KMS-11 (cell line): Measurements from ENCODE around the gene MAP3K6.
A peak's percentile ranks its signal among the peaks of the same experiment; 100 is the strongest.

Source experiments
- H2AFZ ChIP-seq: fragments of 200-600 bp; sonication (generic); 2 replicates; pipeline ENCODE4 v1.6.1; 2016; ENCODE audit warnings: antibody characterized with exemption, mixed run types, low read depth
- H3K27ac ChIP-seq: fragments of 200-600 bp; sonication (generic); 2 replicates; pipeline ENCODE4 v1.6.1; 2016; ENCODE audit warnings: mild to moderate bottlenecking, mixed run types
- H3K27me3 ChIP-seq: fragments of 200-600 bp; sonication (generic); 2 replicates; pipeline ENCODE4 v1.6.1; 2017; ENCODE audit warnings: mild to moderate bottlenecking, low read depth, mixed run types, moderate library complexity; ENCODE audit not compliant: insufficient read depth
- H3K36me3 ChIP-seq: fragments of 200-600 bp; sonication (generic); 2 replicates; pipeline ENCODE4 v1.6.1; 2017; ENCODE audit warnings: mild to moderate bottlenecking, mixed run types; ENCODE audit not compliant: insufficient read depth
- H3K4me1 ChIP-seq: fragments of 200-600 bp; sonication (generic); 2 replicates; pipeline ENCODE4 v1.6.1; 2016; ENCODE audit warnings: mild to moderate bottlenecking, low read depth, mixed run types; ENCODE audit not compliant: poor library complexity, severe bottlenecking
- H3K4me2 ChIP-seq: fragments of 200-600 bp; sonication (generic); 2 replicates; pipeline ENCODE4 v1.7.0; 2016; ENCODE audit warnings: mild to moderate bottlenecking, mixed run types
- H3K4me3 ChIP-seq: fragments of 200-600 bp; sonication (generic); IDR thresholded peaks from 2 replicates; pipeline ENCODE4 v1.6.1; 2017; ENCODE audit warnings: low read depth, low read length, mixed read lengths; ENCODE audit not compliant: insufficient read depth
- H3K79me2 ChIP-seq: fragments of 200-600 bp; sonication (generic); 2 replicates; pipeline ENCODE4 v1.6.1; 2016; ENCODE audit warnings: low read depth, mixed run types; ENCODE audit not compliant: insufficient read depth
- H3K9ac ChIP-seq: fragments of 200-600 bp; sonication (generic); 2 replicates; pipeline ENCODE4 v1.6.1; 2016; ENCODE audit warnings: mild to moderate bottlenecking, mixed run types
- H4K20me1 ChIP-seq: fragments of 200-600 bp; sonication (generic); 2 replicates; pipeline ENCODE4 v1.6.1; 2016; ENCODE audit warnings: mild to moderate bottlenecking, mixed run types; ENCODE audit not compliant: insufficient read depth
- TF ChIP-seq, protein P1 (sequence below): fragments of 200-600 bp; sonication (generic); conservative IDR thresholded peaks from 2 replicates; pipeline ENCODE4 v1.6.1; 2017; ENCODE audit warnings: low read depth, mild to moderate bottlenecking, antibody characterized with exemption, low read length, moderate library complexity, mixed read lengths

Gene MAP3K6

DNA sequence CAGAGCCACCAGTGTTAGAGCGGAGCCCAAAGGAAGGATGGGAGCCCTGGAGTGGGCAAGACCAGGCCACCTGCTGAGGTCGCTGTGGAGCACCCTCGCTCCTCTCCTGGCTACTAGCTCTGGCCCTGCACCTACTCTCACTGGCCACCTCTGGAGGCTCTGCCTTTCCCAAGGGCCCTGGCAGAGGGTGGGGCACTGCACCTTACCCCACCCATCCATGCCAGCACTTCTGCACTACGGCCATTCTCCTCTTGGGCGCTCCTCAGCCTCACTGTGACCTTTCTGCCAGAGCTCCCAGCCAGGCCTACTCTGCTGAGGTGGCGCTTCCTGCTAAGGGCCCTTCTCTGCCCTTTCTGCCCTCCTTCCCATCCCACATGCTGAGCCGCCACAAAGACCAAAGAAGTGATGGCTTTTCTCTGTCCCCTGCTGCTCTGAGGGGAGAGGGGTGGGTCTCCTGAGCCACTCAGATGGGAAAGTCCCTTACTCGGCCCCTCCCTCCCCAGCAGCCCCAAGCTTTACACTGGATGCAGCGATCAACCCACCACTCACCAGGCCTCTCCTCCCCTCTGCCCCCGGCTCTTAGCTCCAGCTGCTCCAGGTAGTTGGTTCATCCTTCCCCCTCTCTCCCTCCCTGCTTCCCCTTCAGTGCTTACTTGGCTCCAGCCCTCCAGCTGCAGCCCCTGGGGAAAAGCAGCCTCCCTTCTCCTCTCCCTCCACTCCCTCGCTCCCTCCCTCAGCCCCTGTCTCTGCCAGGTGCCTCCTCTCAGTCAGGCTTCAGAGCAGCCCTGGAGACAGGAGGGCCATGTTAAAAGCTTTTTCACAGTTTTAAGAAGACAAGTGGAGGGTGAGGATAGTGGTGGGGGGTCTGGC is 59.6 kb downstream of the MAP3K6 start:
- TF ChIP-seq, protein P1, sequence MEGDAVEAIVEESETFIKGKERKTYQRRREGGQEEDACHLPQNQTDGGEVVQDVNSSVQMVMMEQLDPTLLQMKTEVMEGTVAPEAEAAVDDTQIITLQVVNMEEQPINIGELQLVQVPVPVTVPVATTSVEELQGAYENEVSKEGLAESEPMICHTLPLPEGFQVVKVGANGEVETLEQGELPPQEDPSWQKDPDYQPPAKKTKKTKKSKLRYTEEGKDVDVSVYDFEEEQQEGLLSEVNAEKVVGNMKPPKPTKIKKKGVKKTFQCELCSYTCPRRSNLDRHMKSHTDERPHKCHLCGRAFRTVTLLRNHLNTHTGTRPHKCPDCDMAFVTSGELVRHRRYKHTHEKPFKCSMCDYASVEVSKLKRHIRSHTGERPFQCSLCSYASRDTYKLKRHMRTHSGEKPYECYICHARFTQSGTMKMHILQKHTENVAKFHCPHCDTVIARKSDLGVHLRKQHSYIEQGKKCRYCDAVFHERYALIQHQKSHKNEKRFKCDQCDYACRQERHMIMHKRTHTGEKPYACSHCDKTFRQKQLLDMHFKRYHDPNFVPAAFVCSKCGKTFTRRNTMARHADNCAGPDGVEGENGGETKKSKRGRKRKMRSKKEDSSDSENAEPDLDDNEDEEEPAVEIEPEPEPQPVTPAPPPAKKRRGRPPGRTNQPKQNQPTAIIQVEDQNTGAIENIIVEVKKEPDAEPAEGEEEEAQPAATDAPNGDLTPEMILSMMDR: 0 out of 2 replicates have a peak, but pooled peaks have one; percentile 20
- no peak overlapping the region for H2AFZ ChIP-seq
- H3K27me3 ChIP-seq: no peaks in the 10 kb centered on the region
- no peaks in the 10 kb centered on the region for H3K79me2 ChIP-seq
- peaks cover 12% of the 10 kb centered on the region for H3K4me1 ChIP-seq
- no peak overlapping the region for H3K4me2 ChIP-seq
- H3K9ac ChIP-seq: no peak overlapping the region
- H4K20me1 ChIP-seq: no peaks in the 10 kb centered on the region
- H3K4me3 ChIP-seq: no peak overlapping the region
- H3K36me3 ChIP-seq: no peaks in the 10 kb centered on the region
- H3K27ac ChIP-seq: no peak overlapping the region

DNA sequence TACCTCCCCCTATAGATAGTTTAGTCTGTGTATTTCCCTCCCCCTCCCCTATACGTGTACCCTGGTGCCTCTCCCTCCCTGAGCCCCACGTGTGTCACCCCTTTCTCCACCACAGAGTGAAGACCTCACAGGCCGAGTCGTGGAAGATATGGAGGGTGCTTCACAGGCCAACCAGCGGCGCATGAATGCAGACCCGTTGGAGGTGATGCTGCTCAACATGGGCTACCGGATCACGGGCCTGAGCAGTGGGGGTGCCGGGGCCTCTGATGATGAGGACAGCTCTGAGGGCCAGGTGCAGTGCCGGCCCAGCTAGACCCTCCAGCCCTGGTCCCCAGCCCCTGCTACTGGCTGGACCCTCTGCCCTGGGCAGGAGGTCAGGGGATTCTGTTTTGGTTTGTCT is 60.7 kb downstream of the MAP3K6 start:
- Histone ChIP-seq H4K20me1 (no peaks in the 10 kb centered on the region), H3K9ac (no peak overlapping the region), H3K79me2 (no peaks in the 10 kb centered on the region), H2AFZ (no peak overlapping the region), H3K4me1 (peaks cover 12% of the 10 kb centered on the region), H3K36me3 (no peaks in the 10 kb centered on the region), H3K27me3 (no peaks in the 10 kb centered on the region), H3K4me2 (no peak overlapping the region), H3K27ac (no peak overlapping the region), H3K4me3 (no peak overlapping the region)
- TF ChIP-seq, protein P1: no peak
